HG02981 (cell line): Measurements from ENCODE around the gene ARHGEF4.
A peak's percentile ranks its signal among the peaks of the same experiment; 100 is the strongest.

Source experiments
- ATAC-seq: cut with Tn5 transposase; IDR thresholded peaks from one replicate; pipeline ENCODE4 v1.9.1; 2021; ENCODE audit warnings: mild to moderate bottlenecking, moderate library complexity; ENCODE audit not compliant: unreplicated experiment

Gene ARHGEF4

GRCh38 chr2:130814931-130815680 is 21.6 kb upstream of the ARHGEF4 start:
- ATAC-seq = no peak

- ATAC-seq = no peak
Measured at GRCh38 chr2:130818809-130819208, 17.9 kb upstream of the ARHGEF4 start.

- ATAC-seq = no peak
Measured at GRCh38 chr2:130819226-130819607, 17.5 kb upstream of the ARHGEF4 start.

GRCh38 chr2:130819608-130820278 is 17.0 kb upstream of the ARHGEF4 start:
- no peak for ATAC-seq

GRCh38 chr2:130820279-130820861 is 16.3 kb upstream of the ARHGEF4 start:
- no peak for ATAC-seq

- ATAC-seq = no peak
Measured at GRCh38 chr2:130821867-130822266, 14.8 kb upstream of the ARHGEF4 start.

GRCh38 chr2:130822766-130823165 is 13.9 kb upstream of the ARHGEF4 start:
- no peak for ATAC-seq

GRCh38 chr2:130823171-130823885 is 13.4 kb upstream of the ARHGEF4 start:
- peak; percentile 9 for ATAC-seq

GRCh38 chr2:130823886-130824491 is 12.7 kb upstream of the ARHGEF4 start:
- peak; percentile 41 for ATAC-seq

GRCh38 chr2:130824492-130825061 is 12.1 kb upstream of the ARHGEF4 start:
- peak; percentile 89 for ATAC-seq

GRCh38 chr2:130825231-130825965 is 11.3 kb upstream of the ARHGEF4 start:
- ATAC-seq = no peak

- ATAC-seq = no peak
Measured at GRCh38 chr2:130825966-130826253, 10.8 kb upstream of the ARHGEF4 start.

GRCh38 chr2:130826419-130826818 is 10.3 kb upstream of the ARHGEF4 start:
- ATAC-seq = no peak

GRCh38 chr2:130826821-130827501 is 9.8 kb upstream of the ARHGEF4 start:
- ATAC-seq = no peak

GRCh38 chr2:130827502-130828251 is 9.0 kb upstream of the ARHGEF4 start:
- ATAC-seq = no peak

- no peak for ATAC-seq
Measured at GRCh38 chr2:130828461-130828860, 8.3 kb upstream of the ARHGEF4 start.

GRCh38 chr2:130829015-130829414 is 7.7 kb upstream of the ARHGEF4 start:
- ATAC-seq = no peak

GRCh38 chr2:130830538-130830937 is 6.2 kb upstream of the ARHGEF4 start:
- no peak for ATAC-seq

GRCh38 chr2:130831356-130831755 is 5.4 kb upstream of the ARHGEF4 start:
- no peak for ATAC-seq
